AG04449 (cell line): ENCODE data around the gene TP53TG3C.
"Not testable (repeated sequence)": the region's sequence is repeated elsewhere in the genome, so short reads cannot be mapped to it uniquely, and the experiment has no call there.

Experiments
- CTCF ChIA-PET: fragments of 350-600 bp; formaldehyde crosslinking; extraction: SDS; loops from one replicate; lab custom pipeline; 2021; ENCODE audit warnings: antibody characterized with exemption; lab: Yijun Ruan, JAX
- POLR2A ChIA-PET: fragments of 400-600, 350-600 bp; formaldehyde crosslinking; extraction: SDS; loops from one replicate; lab custom pipeline; 2020; ENCODE audit warnings: antibody characterized with exemption, inconsistent platforms; lab: Yijun Ruan, JAX
- DNase-seq: peaks from one replicate; pipeline ENCODE4 v3.0.0-alpha.2; 2010; ENCODE audit warnings: low read depth, low spot score
- H3K4me3 ChIP-seq: 2 replicates; pipeline ENCODE4 v1.5.1; 2011; ENCODE audit warnings: low read depth, mild to moderate bottlenecking, control low read depth, low read length

The TP53TG3C gene

GRCh38 chr16:33193926-33194325 is at the start of gene TP53TG3C:
TSS of gene TP53TG3C (plus strand) at chr16:33194226. CDS start at chr16:33194294, 68 bp downstream.
- H3K4me3 ChIP-seq, DNase-seq, CTCF ChIA-PET, POLR2A ChIA-PET: not testable (repeated sequence)
